SK-N-SH (cell line): ENCODE measurements around the gene ASB3. TPM values are rescaled to one million over a fixed set of nuclear protein-coding genes. Genes with fewer than 3 reads are reported as not detected.

ENCODE experiments used
- CTCF ChIA-PET: fragments of 300-600, 350-600 bp; formaldehyde crosslinking; extraction: SDS; loops from one replicate; lab custom pipeline; 2021; lab: Yijun Ruan, JAX
- POLR2A ChIA-PET: fragments of 350-600 bp; sonication (Branson Sonifier 250); formaldehyde crosslinking; extraction: SDS; loops from one replicate; lab custom pipeline; 2020; ENCODE audit warnings: antibody characterized with exemption, inconsistent platforms; lab: Yijun Ruan, JAX
- DNase-seq: peaks from one replicate; pipeline ENCODE4 v3.0.0; 2012
- H2AFZ ChIP-seq: fragments of 200-600 bp; sonication (generic); 2 replicates; pipeline ENCODE4 v1.8.1; 2016; ENCODE audit warnings: antibody characterized with exemption, mild to moderate bottlenecking, low read depth
- H3F3A ChIP-seq: fragments of 200-600 bp; sonication (generic); replicated peaks from 2 replicates; pipeline ENCODE3; 2016; ENCODE audit warnings: antibody characterized with exemption, mild to moderate bottlenecking; ENCODE audit not compliant: insufficient read depth
- H3K27ac ChIP-seq, 2 experiments: fragments of 200-500 bp in 1 of 2; fragments of 200-600 bp in 1 of 2; sonication (Bioruptor generic) in 1 of 2; sonication (generic), shearing (Covaris generic) in 1 of 2; 2 replicates each; pipeline versions ENCODE4 v1.5.1 to v1.6.1; 2014 to 2016; ENCODE audit warnings: low read depth in 2 of 2, inconsistent platforms in 1 of 2, low read length in 1 of 2, mild to moderate bottlenecking in 1 of 2, mixed read lengths in 1 of 2
- H3K27me3 ChIP-seq: fragments of 200-600 bp; sonication (generic), shearing (Covaris generic); 2 replicates; pipeline ENCODE4 v1.6.1; 2016; ENCODE audit warnings: mixed run types; ENCODE audit not compliant: insufficient read depth
- H3K36me3 ChIP-seq, 2 experiments: fragments of 200-500 bp in 1 of 2; fragments of 200-600 bp in 1 of 2; sonication (Bioruptor generic) in 1 of 2; sonication (generic) in 1 of 2; replicated peaks in 1 of 2; 2 replicates each; pipeline versions ENCODE3 to v1.5.1; 2014 to 2016; ENCODE audit warnings: low read length in 1 of 2, mild to moderate bottlenecking in 1 of 2; ENCODE audit not compliant: insufficient read depth in 2 of 2, control insufficient read depth in 1 of 2
- H3K4me1 ChIP-seq, 2 experiments: fragments of 200-500 bp in 1 of 2; fragments of 200-600 bp in 1 of 2; sonication (Bioruptor generic) in 1 of 2; sonication (generic), shearing (Covaris generic) in 1 of 2; 2 replicates each; pipeline versions ENCODE4 v1.5.1 to v1.6.1; 2014 to 2016; ENCODE audit warnings: low read depth in 1 of 2, low read length in 1 of 2, mixed run types in 1 of 2; ENCODE audit not compliant: insufficient read depth in 2 of 2, control insufficient read depth in 1 of 2
- H3K4me2 ChIP-seq: fragments of 200-600 bp; sonication (generic), shearing (Covaris generic); 2 replicates; pipeline ENCODE4 v1.6.1; 2017; ENCODE audit warnings: mixed run types
- H3K4me3 ChIP-seq, 2 experiments: fragments of 200-500 bp in 1 of 2; fragments of 200-600 bp in 1 of 2; sonication (Bioruptor generic) in 1 of 2; sonication (generic), shearing (Covaris generic) in 1 of 2; 2 replicates each; pipeline versions ENCODE4 v1.5.1 to v1.8.1; 2014 to 2016; ENCODE audit warnings: low read depth in 2 of 2, inconsistent platforms in 1 of 2, low read length in 1 of 2, mild to moderate bottlenecking in 1 of 2, mixed read lengths in 1 of 2, moderate library complexity in 1 of 2
- H3K79me2 ChIP-seq: fragments of 200-600 bp; sonication (generic); 2 replicates; pipeline ENCODE4 v1.8.1; 2017; ENCODE audit warnings: mild to moderate bottlenecking; ENCODE audit not compliant: insufficient read depth
- H3K9ac ChIP-seq: fragments of 200-600 bp; sonication (generic); 2 replicates; pipeline ENCODE4 v1.6.1; 2017; ENCODE audit warnings: mixed run types
- H3K9me2 ChIP-seq: fragments of 200-600 bp; sonication (generic); 2 replicates; pipeline ENCODE4 v1.6.1; 2017; ENCODE audit warnings: mixed run types
- H3K9me3 ChIP-seq: fragments of 200-600 bp; sonication (generic); 2 replicates; pipeline ENCODE4 v1.6.1; 2017; ENCODE audit warnings: mixed run types, mild to moderate bottlenecking, moderate library complexity
- H4K20me1 ChIP-seq: fragments of 200-600 bp; sonication (generic); 2 replicates; pipeline ENCODE4 v1.6.1; 2017; ENCODE audit warnings: mild to moderate bottlenecking, mixed run types; ENCODE audit not compliant: insufficient read depth
- CTCF ChIP-seq: fragments of 200-600 bp; sonication (generic); IDR thresholded peaks from 2 replicates; pipeline ENCODE4 v1.6.1; 2017; ENCODE audit warnings: antibody characterized with exemption, mild to moderate bottlenecking, moderate library complexity
- ELF1 ChIP-seq: IDR thresholded peaks from 2 replicates; pipeline ENCODE4 v1.4.0; 2012
- EZH2phosphoT487 ChIP-seq: fragments of 200-600 bp; sonication (generic); IDR thresholded peaks from 2 replicates; pipeline ENCODE4 v1.6.1; 2017; ENCODE audit warnings: low read depth, mixed run types, mild to moderate bottlenecking, antibody characterized with exemption, moderate library complexity, borderline replicate concordance
- GABPA ChIP-seq: IDR thresholded peaks from 2 replicates; pipeline ENCODE4 v1.4.0; 2012; ENCODE audit warnings: low read depth, mild to moderate bottlenecking
- GATA2 ChIP-seq: sonication (generic); formaldehyde crosslinking; IDR thresholded peaks from 2 replicates; pipeline ENCODE4 v1.5.0; 2020; ENCODE audit warnings: mild to moderate bottlenecking, missing genetic modification reagents
- JUND ChIP-seq: IDR thresholded peaks from 2 replicates; pipeline ENCODE4 v1.4.0; 2012
- MXI1 ChIP-seq: IDR thresholded peaks from 2 replicates; pipeline ENCODE4 v1.6.1; 2012; ENCODE audit warnings: mild to moderate bottlenecking, low read depth, low read length, improper control_type of control experiment
- NFIC ChIP-seq: IDR thresholded peaks from 2 replicates; pipeline ENCODE4 v1.4.0; 2012; ENCODE audit warnings: borderline replicate concordance
- NRF1 ChIP-seq: IDR thresholded peaks from 2 replicates; pipeline ENCODE4 v1.6.1; 2012; ENCODE audit warnings: low read depth, mild to moderate bottlenecking, low read length
- PBX3 ChIP-seq: IDR thresholded peaks from 2 replicates; pipeline ENCODE4; 2012
- POLR2AphosphoS5 ChIP-seq: IDR thresholded peaks from 2 replicates; pipeline ENCODE4 v1.6.1; 2012; ENCODE audit warnings: low read depth, low read length
- RAD21 ChIP-seq: IDR thresholded peaks from 2 replicates; pipeline ENCODE4 v1.6.1; 2012; ENCODE audit warnings: mild to moderate bottlenecking, low read length
- REST ChIP-seq: IDR thresholded peaks from 2 replicates; pipeline ENCODE4 v1.6.1; 2012; ENCODE audit warnings: mild to moderate bottlenecking, low read depth, low read length, moderate library complexity
- RFX5 ChIP-seq: IDR thresholded peaks from 2 replicates; pipeline ENCODE4 v1.6.1; 2012; ENCODE audit warnings: mild to moderate bottlenecking, improper control_type of control experiment, low read length
- RXRA ChIP-seq: IDR thresholded peaks from 2 replicates; pipeline ENCODE4 v1.4.0; 2012; ENCODE audit warnings: low read depth, mild to moderate bottlenecking, borderline replicate concordance
- SMC3 ChIP-seq: IDR thresholded peaks from 2 replicates; pipeline ENCODE4 v1.6.1; 2012; ENCODE audit warnings: low read depth, low read length, improper control_type of control experiment
- TAF1 ChIP-seq: IDR thresholded peaks from 2 replicates; pipeline ENCODE4 v1.6.1; 2012; ENCODE audit warnings: low read depth, mild to moderate bottlenecking, low read length, moderate library complexity, borderline replicate concordance
- TCF12 ChIP-seq: IDR thresholded peaks from 2 replicates; pipeline ENCODE4 v1.4.0; 2012
- USF1 ChIP-seq: IDR thresholded peaks from 2 replicates; pipeline ENCODE4 v1.4.0; 2012; ENCODE audit warnings: low read depth, borderline replicate concordance
- polyA plus RNA-seq, 3 experiments: library from polyadenylated mRNA; depleted of rRNA; stranded (reverse); fragments of >200 nt; gene quantifications; 2 replicates each; pipeline ENCODE4 v1.2.3, GENCODE V29; 2012
- TF ChIP-seq, protein P1 (sequence below): fragments of 150-350 bp; IDR thresholded peaks from 2 replicates; pipeline ENCODE4 v1.6.1; 2016; ENCODE audit warnings: mild to moderate bottlenecking, low read depth, low read length
- TF ChIP-seq, protein P2 (sequence below): fragments of 150-350 bp; IDR thresholded peaks from 2 replicates; pipeline ENCODE4 v1.6.1; 2017; ENCODE audit warnings: antibody characterized with exemption, low read length, low read depth, borderline replicate concordance
- TF ChIP-seq, protein P3 (sequence below): IDR thresholded peaks from 2 replicates; pipeline ENCODE4 v1.4.0; 2012; ENCODE audit warnings: low read depth, borderline replicate concordance

The ASB3 gene
- polyA plus RNA-seq, 1 of the 3 experiments (the other 2 are of a cell fraction) = 16.2 TPM

DNA sequence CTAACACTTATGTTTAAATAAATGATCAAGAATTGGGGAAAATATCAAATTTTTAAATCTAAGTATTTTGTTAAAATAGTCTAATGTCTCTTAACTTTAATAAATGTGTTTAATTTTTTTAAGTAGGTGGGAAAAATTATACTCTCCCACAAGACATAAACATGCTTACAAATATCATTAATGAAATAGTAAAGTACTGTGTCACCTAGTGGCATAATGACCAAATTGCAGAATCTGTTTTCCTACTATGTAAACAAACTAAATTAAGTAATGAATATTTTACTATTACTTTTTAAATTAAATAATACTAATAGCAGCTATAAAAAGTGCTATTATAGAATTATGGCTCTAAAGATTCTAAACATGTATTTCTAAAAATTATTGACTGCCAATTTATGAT, 71.2 kb downstream of the ASB3 start:
- no peak for DNase-seq
- H3K27me3 ChIP-seq = no peaks in the 10 kb centered on the region
- H3K9ac ChIP-seq = no peak overlapping the region
- H3K36me3 ChIP-seq = peaks cover 14 to 15% of the 10 kb centered on the region in 2 experiments
- H3K4me2 ChIP-seq = no peak overlapping the region
- ChIA-PET CTCF (interaction anchor here (0.6 to 1.3 kb wide), 8 partner anchors 8 to 1502 kb away, joined by 3 to 6 read pairs (median 3); partner anchors contain the start of gene CHAC2), POLR2A (no interaction called here)
- H4K20me1 ChIP-seq = no peaks in the 10 kb centered on the region
- no peak overlapping the region for H2AFZ ChIP-seq
- no peaks in the 10 kb centered on the region for H3F3A ChIP-seq
- H3K4me1 ChIP-seq = no peaks in the 10 kb centered on the region
- no peaks in the 10 kb centered on the region for H3K9me2 ChIP-seq
- no peak overlapping the region for H3K27ac ChIP-seq
- no peak overlapping the region for H3K4me3 ChIP-seq
- TF ChIP-seq TCF12 = no peak
- TF ChIP-seq JUND = no peak
- TF ChIP-seq RXRA = no peak
- TF ChIP-seq POLR2AphosphoS5 = no peak
- TF ChIP-seq NRF1 = no peak
- TF ChIP-seq ELF1 = no peak
- TF ChIP-seq, protein P1, sequence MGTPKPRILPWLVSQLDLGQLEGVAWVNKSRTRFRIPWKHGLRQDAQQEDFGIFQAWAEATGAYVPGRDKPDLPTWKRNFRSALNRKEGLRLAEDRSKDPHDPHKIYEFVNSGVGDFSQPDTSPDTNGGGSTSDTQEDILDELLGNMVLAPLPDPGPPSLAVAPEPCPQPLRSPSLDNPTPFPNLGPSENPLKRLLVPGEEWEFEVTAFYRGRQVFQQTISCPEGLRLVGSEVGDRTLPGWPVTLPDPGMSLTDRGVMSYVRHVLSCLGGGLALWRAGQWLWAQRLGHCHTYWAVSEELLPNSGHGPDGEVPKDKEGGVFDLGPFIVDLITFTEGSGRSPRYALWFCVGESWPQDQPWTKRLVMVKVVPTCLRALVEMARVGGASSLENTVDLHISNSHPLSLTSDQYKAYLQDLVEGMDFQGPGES = no peak
- TF ChIP-seq TAF1 = no peak
- no peak for TF ChIP-seq GABPA
- TF ChIP-seq USF1 = no peak
- no peak for TF ChIP-seq REST
- TF ChIP-seq PBX3 = no peak
- TF ChIP-seq SMC3 = 0 out of 2 replicates have a peak, but pooled peaks have one; percentile 6
- peak; percentile 53 for TF ChIP-seq CTCF
- TF ChIP-seq, protein P2, sequence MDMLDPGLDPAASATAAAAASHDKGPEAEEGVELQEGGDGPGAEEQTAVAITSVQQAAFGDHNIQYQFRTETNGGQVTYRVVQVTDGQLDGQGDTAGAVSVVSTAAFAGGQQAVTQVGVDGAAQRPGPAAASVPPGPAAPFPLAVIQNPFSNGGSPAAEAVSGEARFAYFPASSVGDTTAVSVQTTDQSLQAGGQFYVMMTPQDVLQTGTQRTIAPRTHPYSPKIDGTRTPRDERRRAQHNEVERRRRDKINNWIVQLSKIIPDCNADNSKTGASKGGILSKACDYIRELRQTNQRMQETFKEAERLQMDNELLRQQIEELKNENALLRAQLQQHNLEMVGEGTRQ = no peak
- peak; percentile 42; the same call in 1 of the 2 replicates for TF ChIP-seq RAD21
- no peak for TF ChIP-seq MXI1
- no peak for TF ChIP-seq RFX5
- TF ChIP-seq NFIC = no peak
- TF ChIP-seq, protein P3, sequence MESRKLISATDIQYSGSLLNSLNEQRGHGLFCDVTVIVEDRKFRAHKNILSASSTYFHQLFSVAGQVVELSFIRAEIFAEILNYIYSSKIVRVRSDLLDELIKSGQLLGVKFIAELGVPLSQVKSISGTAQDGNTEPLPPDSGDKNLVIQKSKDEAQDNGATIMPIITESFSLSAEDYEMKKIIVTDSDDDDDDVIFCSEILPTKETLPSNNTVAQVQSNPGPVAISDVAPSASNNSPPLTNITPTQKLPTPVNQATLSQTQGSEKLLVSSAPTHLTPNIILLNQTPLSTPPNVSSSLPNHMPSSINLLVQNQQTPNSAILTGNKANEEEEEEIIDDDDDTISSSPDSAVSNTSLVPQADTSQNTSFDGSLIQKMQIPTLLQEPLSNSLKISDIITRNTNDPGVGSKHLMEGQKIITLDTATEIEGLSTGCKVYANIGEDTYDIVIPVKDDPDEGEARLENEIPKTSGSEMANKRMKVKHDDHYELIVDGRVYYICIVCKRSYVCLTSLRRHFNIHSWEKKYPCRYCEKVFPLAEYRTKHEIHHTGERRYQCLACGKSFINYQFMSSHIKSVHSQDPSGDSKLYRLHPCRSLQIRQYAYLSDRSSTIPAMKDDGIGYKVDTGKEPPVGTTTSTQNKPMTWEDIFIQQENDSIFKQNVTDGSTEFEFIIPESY = no peak
- no peak for TF ChIP-seq EZH2phosphoT487
- TF ChIP-seq GATA2 = no peak
- H3K79me2 ChIP-seq = peaks cover 1% of the 10 kb centered on the region; the same call in 1 of the 2 replicates
- no peaks in the 10 kb centered on the region for H3K9me3 ChIP-seq
